Peyer's patch (tissue), 4 donors: Measurements from ENCODE around the gene MAGEA8. TPM values are rescaled to one million over a fixed set of nuclear protein-coding genes. Genes with fewer than 3 reads are reported as not detected.
"Not testable (repeated sequence)": the region's sequence is repeated elsewhere in the genome, so short reads cannot be mapped to it uniquely, and the experiment has no call there.

Experiments used
- DNase-seq, 3 donors: peaks; one replicate each; pipeline ENCODE4 v3.0.0-alpha.2; 2017 to 2019
- H3K27ac ChIP-seq, 4 donors: fragments of 200-600 bp; sonication (generic); one replicate each; pipeline ENCODE4 v1.5.1; 2016 to 2019
- H3K27me3 ChIP-seq, 2 donors: fragments of 200-600 bp; sonication (generic); one replicate each; pipeline ENCODE4 v1.5.1; 2019
- H3K36me3 ChIP-seq, 3 donors: fragments of 200-600 bp; sonication (generic); one replicate each; pipeline ENCODE4 v1.5.1; 2016 to 2019
- H3K4me1 ChIP-seq, 4 donors: fragments of 200-600 bp; sonication (generic); one replicate each; pipeline ENCODE4 v1.5.1; 2016 to 2019
- H3K4me3 ChIP-seq, 4 donors: fragments of 200-600 bp; sonication (generic); 1 replicate in 3 of 4; 2 replicates in 1 of 4; pipeline ENCODE4 v1.5.1; 2016 to 2019; ENCODE audit warnings: mild to moderate bottlenecking in 1 of 4
- H3K9me3 ChIP-seq, 4 donors: fragments of 200-600 bp; sonication (generic); one replicate each; pipeline ENCODE4 v1.5.1; 2016 to 2019; ENCODE audit warnings: mild to moderate bottlenecking in 1 of 4
- POLR2A ChIP-seq, 2 donors: fragments of 450-650 bp; IDR thresholded peaks; one replicate each; pipeline ENCODE4 v1.5.1; 2017; ENCODE audit warnings: antibody characterized with exemption in 2 of 2, mild to moderate bottlenecking in 2 of 2, moderate library complexity in 2 of 2
- total RNA-seq, 4 donors: library from RNA; depleted of rRNA; stranded (reverse); fragments of >200 nt; gene quantifications; one replicate each; pipeline ENCODE4 v1.1.0, GENCODE V29; 2016
- TF ChIP-seq, protein P1 (sequence below), 6 experiments: fragments of 450-650 bp in 4 of 6; fragments of 200-600 bp in 2 of 6; sonication (generic) in 1 of 6; IDR thresholded peaks; one replicate each; pipeline ENCODE4 v1.5.1; 2017 to 2019; ENCODE audit warnings: antibody characterized with exemption in 6 of 6, mild to moderate bottlenecking in 3 of 6, moderate library complexity in 1 of 6

MAGEA8 gene, protein sequence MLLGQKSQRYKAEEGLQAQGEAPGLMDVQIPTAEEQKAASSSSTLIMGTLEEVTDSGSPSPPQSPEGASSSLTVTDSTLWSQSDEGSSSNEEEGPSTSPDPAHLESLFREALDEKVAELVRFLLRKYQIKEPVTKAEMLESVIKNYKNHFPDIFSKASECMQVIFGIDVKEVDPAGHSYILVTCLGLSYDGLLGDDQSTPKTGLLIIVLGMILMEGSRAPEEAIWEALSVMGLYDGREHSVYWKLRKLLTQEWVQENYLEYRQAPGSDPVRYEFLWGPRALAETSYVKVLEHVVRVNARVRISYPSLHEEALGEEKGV
- total RNA-seq, result not detected

DNA sequence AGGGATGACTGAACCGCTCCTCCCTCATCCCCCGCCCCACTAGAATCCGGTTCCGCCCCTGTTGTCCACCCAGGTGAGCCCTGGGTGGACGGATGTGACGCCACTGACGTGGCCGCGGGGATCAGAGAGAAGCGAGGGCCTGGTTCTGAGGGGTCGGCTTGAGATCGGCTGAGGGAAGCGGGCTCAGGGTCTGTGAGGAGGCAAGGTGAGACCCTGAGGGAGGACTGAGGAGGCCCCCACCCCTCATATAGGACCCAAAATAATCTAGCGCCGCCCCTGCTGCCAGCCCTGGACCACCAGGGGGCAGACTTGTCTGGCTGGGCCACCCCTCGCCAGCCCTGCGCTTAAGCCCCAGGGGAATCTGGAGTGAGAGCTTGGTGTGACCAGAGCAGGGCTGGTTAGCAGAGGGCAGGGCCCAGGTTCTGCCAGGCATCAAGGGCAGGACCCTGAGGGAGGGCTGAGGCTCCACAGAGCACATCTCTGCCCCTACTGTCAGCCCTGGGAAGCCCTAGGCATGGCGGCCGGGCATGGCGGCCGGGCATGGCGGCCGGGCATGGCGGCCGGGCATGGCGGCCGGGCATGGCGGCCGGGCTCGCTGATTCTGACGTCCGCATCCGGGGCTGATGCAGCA, at the start of gene MAGEA8:
TSS of gene MAGEA8 (plus strand) at position 103 of the 631 bp plus-strand sequence. CDS start 3,090 bp downstream, outside the sequence.
- no peak for DNase-seq
- Histone ChIP-seq H3K4me3 (no peak within 1 kb of the TSS), H3K27ac (no peak within 1 kb of the TSS), H3K9me3 (no peaks in the 10 kb centered on the region), H3K36me3 (no peaks in the 10 kb centered on the region), H3K27me3 (no peaks in the 10 kb centered on the region), H3K4me1 (no peaks in the 10 kb centered on the region)
- TF ChIP-seq POLR2A (IDR thresholded peaks at IDR 0.05), result no peak
- TF ChIP-seq, protein P1, sequence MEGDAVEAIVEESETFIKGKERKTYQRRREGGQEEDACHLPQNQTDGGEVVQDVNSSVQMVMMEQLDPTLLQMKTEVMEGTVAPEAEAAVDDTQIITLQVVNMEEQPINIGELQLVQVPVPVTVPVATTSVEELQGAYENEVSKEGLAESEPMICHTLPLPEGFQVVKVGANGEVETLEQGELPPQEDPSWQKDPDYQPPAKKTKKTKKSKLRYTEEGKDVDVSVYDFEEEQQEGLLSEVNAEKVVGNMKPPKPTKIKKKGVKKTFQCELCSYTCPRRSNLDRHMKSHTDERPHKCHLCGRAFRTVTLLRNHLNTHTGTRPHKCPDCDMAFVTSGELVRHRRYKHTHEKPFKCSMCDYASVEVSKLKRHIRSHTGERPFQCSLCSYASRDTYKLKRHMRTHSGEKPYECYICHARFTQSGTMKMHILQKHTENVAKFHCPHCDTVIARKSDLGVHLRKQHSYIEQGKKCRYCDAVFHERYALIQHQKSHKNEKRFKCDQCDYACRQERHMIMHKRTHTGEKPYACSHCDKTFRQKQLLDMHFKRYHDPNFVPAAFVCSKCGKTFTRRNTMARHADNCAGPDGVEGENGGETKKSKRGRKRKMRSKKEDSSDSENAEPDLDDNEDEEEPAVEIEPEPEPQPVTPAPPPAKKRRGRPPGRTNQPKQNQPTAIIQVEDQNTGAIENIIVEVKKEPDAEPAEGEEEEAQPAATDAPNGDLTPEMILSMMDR (IDR thresholded peaks at IDR 0.05), result no peak

DNA sequence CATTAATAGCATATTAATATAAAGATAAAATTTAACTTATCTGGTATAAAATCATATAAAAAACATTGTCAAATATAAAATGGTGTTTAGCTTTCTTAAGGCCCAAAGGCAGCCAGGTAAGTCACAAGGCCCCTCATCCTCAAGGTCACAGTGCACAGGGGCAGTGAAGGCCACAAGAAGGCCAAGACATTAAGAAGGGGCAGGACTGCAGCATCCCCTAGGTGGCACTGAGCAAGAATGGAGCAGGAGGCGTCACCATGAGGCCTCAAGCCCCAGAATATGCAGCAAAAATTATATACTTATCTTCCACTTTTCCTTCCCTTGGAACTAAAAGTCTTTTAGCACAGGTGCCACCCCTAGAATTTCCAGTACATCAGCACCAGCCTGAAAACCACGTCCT, 49.5 kb upstream of the MAGEA8 start:
- Histone ChIP-seq H3K36me3 (no peaks in the 10 kb centered on the region), H3K27ac (no peak overlapping the region), H3K4me3 (no peak overlapping the region), H3K9me3 (no peaks in the 10 kb centered on the region), H3K4me1 (no peaks in the 10 kb centered on the region), H3K27me3 (no peaks in the 10 kb centered on the region)
- TF ChIP-seq, protein P1 (IDR thresholded peaks at IDR 0.05), result no peak
- TF ChIP-seq POLR2A (IDR thresholded peaks at IDR 0.05), result no peak
- no peak for DNase-seq

DNA sequence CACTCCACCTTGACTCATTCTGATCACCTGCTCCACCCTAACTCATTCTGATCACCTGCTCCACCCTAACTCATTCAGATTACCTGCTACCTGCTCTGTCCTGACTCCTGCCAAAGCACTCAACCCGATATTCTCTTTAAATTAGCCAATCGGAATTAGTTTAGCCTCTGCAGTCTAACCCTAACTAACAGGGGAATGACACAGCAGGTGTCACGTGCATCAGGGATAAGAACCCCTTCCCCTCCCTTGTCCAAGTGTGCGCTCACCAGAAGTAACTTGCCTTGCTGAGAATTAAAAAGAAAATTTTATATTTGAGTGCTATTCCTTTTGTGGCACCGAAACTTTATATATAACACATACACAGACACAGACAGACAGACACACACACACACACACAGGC, 44.3 kb upstream of the MAGEA8 start:
- not testable (repeated sequence) for H3K36me3 ChIP-seq, DNase-seq, H3K4me3 ChIP-seq, H3K27ac ChIP-seq, H3K27me3 ChIP-seq, H3K9me3 ChIP-seq, H3K4me1 ChIP-seq

DNA sequence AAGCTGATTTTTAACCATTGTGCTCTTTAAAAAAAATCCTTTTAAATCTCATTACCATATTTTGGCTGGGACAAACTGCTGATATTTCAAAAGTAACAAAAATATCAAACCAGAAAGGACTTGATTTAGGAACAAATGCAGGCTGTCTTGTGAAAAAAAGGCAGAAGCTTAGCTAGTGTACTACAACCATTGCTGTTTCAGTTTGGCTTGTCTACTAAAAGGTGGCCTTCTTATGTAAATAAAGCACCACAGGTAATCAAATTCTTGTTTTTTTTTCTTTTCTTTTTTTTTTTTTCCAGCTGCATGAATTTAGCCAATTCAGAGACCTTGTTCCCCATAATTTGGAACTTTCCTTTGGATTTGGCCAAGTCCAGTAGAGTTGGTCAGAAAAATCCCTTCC, 43.8 kb upstream of the MAGEA8 start:
- Histone ChIP-seq H3K36me3 (no peaks in the 10 kb centered on the region), H3K27me3 (no peaks in the 10 kb centered on the region), H3K4me1 (no peaks in the 10 kb centered on the region), H3K4me3 (no peak overlapping the region), H3K27ac (no peak overlapping the region), H3K9me3 (no peaks in the 10 kb centered on the region)
- TF ChIP-seq, protein P1 (IDR thresholded peaks at IDR 0.05), result no peak
- DNase-seq, result no peak

DNA sequence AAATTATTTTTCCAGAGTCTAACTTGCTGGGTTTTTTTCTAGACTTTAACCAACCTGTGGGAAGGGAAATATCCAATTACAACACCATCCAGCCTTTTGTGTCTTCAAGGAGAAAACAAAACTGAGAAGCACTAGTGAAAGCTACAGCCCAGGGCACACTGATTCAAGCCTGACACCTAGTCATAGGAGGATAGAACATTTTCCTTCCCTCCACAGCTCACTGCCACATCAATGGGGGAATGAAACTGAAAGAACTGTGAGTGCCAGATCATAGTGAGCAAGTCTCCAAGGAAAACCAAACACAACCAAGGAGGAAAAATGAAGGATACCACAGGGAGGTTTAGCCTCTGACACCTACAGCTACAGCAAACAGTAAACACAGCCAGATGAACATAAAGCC, 43.3 kb upstream of the MAGEA8 start:
- DNase-seq, result no peak
- Histone ChIP-seq H3K9me3 (no peaks in the 10 kb centered on the region), H3K36me3 (no peaks in the 10 kb centered on the region), H3K4me1 (no peaks in the 10 kb centered on the region), H3K27me3 (no peaks in the 10 kb centered on the region), H3K4me3 (no peak overlapping the region), H3K27ac (no peak overlapping the region)
- TF ChIP-seq POLR2A (IDR thresholded peaks at IDR 0.05), result no peak
- TF ChIP-seq, protein P1 (IDR thresholded peaks at IDR 0.05), result no peak

DNA sequence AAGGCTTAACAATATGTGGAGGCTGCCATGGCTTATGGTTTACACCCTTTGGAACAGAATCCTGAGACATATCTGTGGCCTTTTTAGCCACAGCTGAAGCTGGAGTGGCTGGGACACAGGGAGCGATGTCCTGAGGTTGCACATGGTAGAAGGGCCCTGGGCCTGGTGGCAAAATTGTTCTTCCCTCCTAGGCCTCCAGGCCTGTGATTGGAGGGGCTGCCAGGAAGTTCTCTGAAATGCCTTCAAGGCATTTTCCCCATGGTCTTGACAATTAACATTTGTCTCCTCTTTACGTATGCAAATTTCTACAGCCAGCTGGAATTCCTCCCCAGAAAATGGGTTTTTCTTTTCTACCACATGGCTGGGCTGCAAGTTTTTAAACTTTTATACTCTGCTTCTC, 39.1 kb upstream of the MAGEA8 start:
- TF ChIP-seq POLR2A (IDR thresholded peaks at IDR 0.05), result no peak
- TF ChIP-seq, protein P1 (IDR thresholded peaks at IDR 0.05), result no peak
- Histone ChIP-seq H3K36me3 (no peaks in the 10 kb centered on the region), H3K27me3 (no peaks in the 10 kb centered on the region), H3K4me3 (no peak overlapping the region), H3K9me3 (no peaks in the 10 kb centered on the region), H3K4me1 (no peaks in the 10 kb centered on the region), H3K27ac (no peak overlapping the region)
- DNase-seq, result no peak
